Measurements from ENCODE around the gene FBLIM1. TPM values are rescaled to one million over a fixed set of nuclear protein-coding genes. Genes with fewer than 3 reads are reported as not detected.

The FBLIM1 gene
- total RNA-seq, 1 experiment from 2014 or later: 64.7 TPM

DNA sequence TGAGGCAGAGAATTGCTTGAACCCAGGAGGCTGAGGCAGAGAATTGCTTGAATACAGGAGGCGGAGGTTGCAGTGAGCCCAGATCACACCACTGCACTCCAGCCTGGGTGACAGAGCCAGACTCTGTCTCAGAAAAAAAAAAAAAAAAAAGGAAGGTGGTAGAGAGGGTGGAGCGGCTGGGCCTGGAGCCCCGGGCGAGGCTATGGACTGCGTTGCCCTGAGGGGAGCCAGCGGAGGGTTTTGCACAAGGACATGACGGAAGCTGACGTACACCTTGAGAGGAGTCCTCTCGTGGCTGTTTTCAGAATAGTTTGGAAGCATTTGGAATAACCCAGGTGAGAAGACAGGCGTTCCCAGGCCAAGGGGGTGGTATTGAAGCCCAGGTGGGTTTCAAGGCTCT, 6.9 kb upstream of the FBLIM1 start:
- no peak overlapping the region for H2BK15ac ChIP-seq (ENCODE audit: low read depth, low read length)
- Mint-ChIP-seq H3K4me3 (no peak overlapping the region; a peak in 1 of 5 replicates), H3K9me3 (no peaks in the 10 kb centered on the region), H3K4me1 (peaks cover 18 to 19% of the 10 kb centered on the region in 2 experiments), H3K36me3 (ENCODE audit: insufficient read depth in 1 of 3, low read depth in 3 of 3) (peaks cover 0 to 2% (median 0%) of the 10 kb centered on the region in 3 experiments; a peak in 2 of 7 replicates), H3K27me3 (ENCODE audit: low read depth) (peaks cover 18% of the 10 kb centered on the region), H3K27ac (no peak overlapping the region)
- H3K4ac ChIP-seq (ENCODE audit: low read depth, low read length): no peak overlapping the region
- H2BK120ac ChIP-seq (ENCODE audit: low read depth, low read length, poor library complexity, severe bottlenecking): no peak overlapping the region
- no peak overlapping the region for H4K5ac ChIP-seq (ENCODE audit: insufficient read length, low read depth, low read length)
- H4K91ac ChIP-seq (ENCODE audit: insufficient read length, low read depth, low read length): no peak overlapping the region
- peaks cover 8% of the 10 kb centered on the region; the same call in 1 of the 2 replicates for H3K4me1 ChIP-seq (ENCODE audit: insufficient read depth, low read length)
- no peak overlapping the region for H3K56ac ChIP-seq (ENCODE audit: insufficient read length, low read depth, low read length)
- H3K4me2 ChIP-seq (ENCODE audit: insufficient read depth, insufficient read length, low read length): no peak overlapping the region
- H3K23ac ChIP-seq (ENCODE audit: insufficient read length, low read depth, low read length): no peak overlapping the region
- H3K18ac ChIP-seq (ENCODE audit: insufficient read length, low read depth, low read length): no peak overlapping the region
- TF ChIP-seq, protein P1, sequence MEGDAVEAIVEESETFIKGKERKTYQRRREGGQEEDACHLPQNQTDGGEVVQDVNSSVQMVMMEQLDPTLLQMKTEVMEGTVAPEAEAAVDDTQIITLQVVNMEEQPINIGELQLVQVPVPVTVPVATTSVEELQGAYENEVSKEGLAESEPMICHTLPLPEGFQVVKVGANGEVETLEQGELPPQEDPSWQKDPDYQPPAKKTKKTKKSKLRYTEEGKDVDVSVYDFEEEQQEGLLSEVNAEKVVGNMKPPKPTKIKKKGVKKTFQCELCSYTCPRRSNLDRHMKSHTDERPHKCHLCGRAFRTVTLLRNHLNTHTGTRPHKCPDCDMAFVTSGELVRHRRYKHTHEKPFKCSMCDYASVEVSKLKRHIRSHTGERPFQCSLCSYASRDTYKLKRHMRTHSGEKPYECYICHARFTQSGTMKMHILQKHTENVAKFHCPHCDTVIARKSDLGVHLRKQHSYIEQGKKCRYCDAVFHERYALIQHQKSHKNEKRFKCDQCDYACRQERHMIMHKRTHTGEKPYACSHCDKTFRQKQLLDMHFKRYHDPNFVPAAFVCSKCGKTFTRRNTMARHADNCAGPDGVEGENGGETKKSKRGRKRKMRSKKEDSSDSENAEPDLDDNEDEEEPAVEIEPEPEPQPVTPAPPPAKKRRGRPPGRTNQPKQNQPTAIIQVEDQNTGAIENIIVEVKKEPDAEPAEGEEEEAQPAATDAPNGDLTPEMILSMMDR (conservative IDR thresholded peaks at IDR 0.05): no peak
- H3K9ac ChIP-seq (ENCODE audit: extremely low read depth, insufficient read length, low read length): no peak overlapping the region
- H3K23me2 ChIP-seq (ENCODE audit: insufficient read length, low read depth, low read length, poor library complexity, severe bottlenecking): no peaks in the 10 kb centered on the region
- no CpG with 5 or more reads among the region's 10 CpGs for WGBS (ENCODE audit: extremely low coverage, insufficient read length, low lambda C conversion rate)
- H2AFZ ChIP-seq (ENCODE audit: low read length): no peak overlapping the region
- no peaks in the 10 kb centered on the region for H4K20me1 ChIP-seq (ENCODE audit: control insufficient read depth, insufficient read depth, insufficient read length)
- no peak overlapping the region for H3K27ac ChIP-seq (ENCODE audit: insufficient read length, low read depth, low read length)
- H3K79me2 ChIP-seq (ENCODE audit: insufficient read depth, low read length): no peaks in the 10 kb centered on the region
- H3K9me3 ChIP-seq (ENCODE audit: control insufficient read depth, low read depth, low read length): no peaks in the 10 kb centered on the region
- DNase-seq: no peak
- no peak overlapping the region for H3T11ph ChIP-seq (ENCODE audit: low read length)
- no peak overlapping the region for H3K14ac ChIP-seq (ENCODE audit: insufficient read depth, low read length)
- H2AK5ac ChIP-seq (ENCODE audit: insufficient read length, low read length): no peak overlapping the region
- no peaks in the 10 kb centered on the region for H3K79me1 ChIP-seq (ENCODE audit: insufficient read depth, low read depth, low read length, poor library complexity, severe bottlenecking)
- H2BK12ac ChIP-seq (ENCODE audit: insufficient read length, low read depth, low read length): no peak overlapping the region
- H2BK5ac ChIP-seq (ENCODE audit: insufficient read length, low read length): no peak overlapping the region
- H2BK20ac ChIP-seq (ENCODE audit: low read depth, low read length, poor library complexity, severe bottlenecking): no peak overlapping the region
- H3K27me3 ChIP-seq (ENCODE audit: insufficient read depth, low read length): no peaks in the 10 kb centered on the region
- no peak overlapping the region for H4K8ac ChIP-seq (replicated peaks; ENCODE audit: insufficient read length, low read depth, low read length)
